ENCODE results near the gene MAPK11.

The MAPK11 gene

DNA sequence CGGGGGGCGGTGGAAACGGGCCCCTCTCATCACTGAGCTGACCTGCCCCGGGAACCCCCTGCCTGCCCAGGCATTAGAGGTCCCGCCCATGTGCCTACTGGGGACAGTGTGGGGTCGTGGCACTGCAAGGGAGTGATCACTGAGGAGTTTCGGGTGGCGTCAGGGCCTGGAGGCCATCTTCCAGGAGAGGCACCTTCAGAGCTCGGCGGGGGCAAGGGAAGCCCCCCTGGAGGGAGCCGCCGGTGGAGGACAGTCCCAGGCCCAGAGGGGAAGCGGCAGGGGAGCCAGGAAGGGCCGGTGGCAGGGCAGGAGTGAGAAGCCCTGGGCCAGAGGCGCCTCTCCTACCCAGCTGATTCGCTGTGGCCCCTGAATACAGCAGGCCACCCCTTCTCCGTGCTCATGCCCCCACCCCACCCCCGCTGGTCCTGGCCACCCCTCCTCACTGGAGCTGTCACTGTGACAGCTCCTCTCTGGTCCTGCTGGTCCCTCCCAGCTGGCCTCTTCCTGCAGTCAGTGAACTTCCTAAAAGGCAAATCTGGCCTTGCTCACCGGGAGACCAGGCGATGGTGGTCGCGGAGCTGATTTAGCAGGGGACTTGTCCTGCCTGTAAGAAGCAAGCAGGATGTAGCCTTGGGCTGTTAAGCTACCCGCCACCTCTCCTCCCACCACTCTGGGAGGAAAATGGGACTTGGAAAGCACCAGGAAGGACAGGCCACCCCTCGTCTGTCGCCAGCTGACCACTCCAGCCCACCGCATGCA, 2.0 kb upstream of the MAPK11 start:
- Histone ChIP-seq H3K4me3 (ENCODE audit: low read length) (no peak overlapping the region), H3K9me3 (ENCODE audit: insufficient read depth, low read length) (no peaks in the 10 kb centered on the region), H3K4me2 (ENCODE audit: low read length) (no peak overlapping the region), H3K79me2 (ENCODE audit: low read length) (no peaks in the 10 kb centered on the region), H4K20me1 (ENCODE audit: insufficient read depth, low read length) (peaks cover 6% of the 10 kb centered on the region; the same call in 1 of the 2 replicates), H3K27me3 (ENCODE audit: low read depth, low read length) (no peaks in the 10 kb centered on the region), H3K27ac (ENCODE audit: low read length) (no peak overlapping the region), H3K4me1 (ENCODE audit: low read length) (peaks cover 18% of the 10 kb centered on the region), H2AFZ (ENCODE audit: low read depth, low read length) (no peak overlapping the region), H3K36me3 (replicated peaks; ENCODE audit: low read depth, low read length) (peaks cover 10% of the 10 kb centered on the region), H3K9ac (ENCODE audit: low read length) (no peak overlapping the region)
- no peak for TF ChIP-seq EZH2phosphoT487 (IDR thresholded peaks at IDR 0.05; ENCODE audit: low read depth)
- TF ChIP-seq, protein P1, sequence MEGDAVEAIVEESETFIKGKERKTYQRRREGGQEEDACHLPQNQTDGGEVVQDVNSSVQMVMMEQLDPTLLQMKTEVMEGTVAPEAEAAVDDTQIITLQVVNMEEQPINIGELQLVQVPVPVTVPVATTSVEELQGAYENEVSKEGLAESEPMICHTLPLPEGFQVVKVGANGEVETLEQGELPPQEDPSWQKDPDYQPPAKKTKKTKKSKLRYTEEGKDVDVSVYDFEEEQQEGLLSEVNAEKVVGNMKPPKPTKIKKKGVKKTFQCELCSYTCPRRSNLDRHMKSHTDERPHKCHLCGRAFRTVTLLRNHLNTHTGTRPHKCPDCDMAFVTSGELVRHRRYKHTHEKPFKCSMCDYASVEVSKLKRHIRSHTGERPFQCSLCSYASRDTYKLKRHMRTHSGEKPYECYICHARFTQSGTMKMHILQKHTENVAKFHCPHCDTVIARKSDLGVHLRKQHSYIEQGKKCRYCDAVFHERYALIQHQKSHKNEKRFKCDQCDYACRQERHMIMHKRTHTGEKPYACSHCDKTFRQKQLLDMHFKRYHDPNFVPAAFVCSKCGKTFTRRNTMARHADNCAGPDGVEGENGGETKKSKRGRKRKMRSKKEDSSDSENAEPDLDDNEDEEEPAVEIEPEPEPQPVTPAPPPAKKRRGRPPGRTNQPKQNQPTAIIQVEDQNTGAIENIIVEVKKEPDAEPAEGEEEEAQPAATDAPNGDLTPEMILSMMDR (IDR thresholded peaks at IDR 0.05; ENCODE audit: low read depth, low read length), result no peak

DNA sequence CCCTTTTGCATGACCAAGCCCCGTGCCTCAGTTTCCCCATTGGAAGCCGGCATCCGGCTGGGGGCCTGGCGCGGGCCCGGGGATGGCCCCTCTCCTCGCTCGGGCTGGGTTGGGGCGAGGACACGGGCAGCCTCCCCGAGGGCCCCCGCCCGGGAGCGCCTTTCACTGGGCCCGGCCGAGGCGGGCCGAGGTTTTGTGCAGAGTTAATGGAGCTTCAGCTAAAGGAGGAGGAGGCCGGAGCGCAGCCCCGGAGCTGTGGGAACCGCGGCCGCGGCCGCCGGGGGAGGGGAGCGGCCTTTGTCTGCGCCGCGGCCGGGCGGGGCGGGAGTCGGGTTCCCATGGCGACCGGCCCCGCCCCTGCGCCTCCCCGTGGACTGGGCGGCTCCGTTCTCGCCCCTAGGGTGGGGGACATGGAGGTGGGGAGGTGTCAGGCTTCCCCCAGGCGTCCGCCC, 1.4 kb upstream of the MAPK11 start:
- Histone ChIP-seq H3K27me3 (ENCODE audit: low read depth, low read length) (no peaks in the 10 kb centered on the region), H3K27ac (ENCODE audit: low read length) (no peak overlapping the region), H3K79me2 (ENCODE audit: low read length) (no peaks in the 10 kb centered on the region), H3K4me1 (ENCODE audit: low read length) (peaks cover 16% of the 10 kb centered on the region), H3K9me3 (ENCODE audit: insufficient read depth, low read length) (no peaks in the 10 kb centered on the region), H3K4me3 (ENCODE audit: low read length) (peak overlapping the region; percentile 99), H2AFZ (ENCODE audit: low read depth, low read length) (no peak overlapping the region), H3K9ac (ENCODE audit: low read length) (no peak overlapping the region; the same call in 1 of the 2 replicates), H4K20me1 (ENCODE audit: insufficient read depth, low read length) (peaks cover 6% of the 10 kb centered on the region; the same call in 1 of the 2 replicates), H3K4me2 (ENCODE audit: low read length) (peak overlapping the region; percentile 98), H3K36me3 (replicated peaks; ENCODE audit: low read depth, low read length) (peaks cover 8% of the 10 kb centered on the region)
- TF ChIP-seq EZH2phosphoT487 (IDR thresholded peaks at IDR 0.05; ENCODE audit: low read depth), result no peak
- TF ChIP-seq, protein P1 (IDR thresholded peaks at IDR 0.05; ENCODE audit: low read depth, low read length), result no peak

DNA sequence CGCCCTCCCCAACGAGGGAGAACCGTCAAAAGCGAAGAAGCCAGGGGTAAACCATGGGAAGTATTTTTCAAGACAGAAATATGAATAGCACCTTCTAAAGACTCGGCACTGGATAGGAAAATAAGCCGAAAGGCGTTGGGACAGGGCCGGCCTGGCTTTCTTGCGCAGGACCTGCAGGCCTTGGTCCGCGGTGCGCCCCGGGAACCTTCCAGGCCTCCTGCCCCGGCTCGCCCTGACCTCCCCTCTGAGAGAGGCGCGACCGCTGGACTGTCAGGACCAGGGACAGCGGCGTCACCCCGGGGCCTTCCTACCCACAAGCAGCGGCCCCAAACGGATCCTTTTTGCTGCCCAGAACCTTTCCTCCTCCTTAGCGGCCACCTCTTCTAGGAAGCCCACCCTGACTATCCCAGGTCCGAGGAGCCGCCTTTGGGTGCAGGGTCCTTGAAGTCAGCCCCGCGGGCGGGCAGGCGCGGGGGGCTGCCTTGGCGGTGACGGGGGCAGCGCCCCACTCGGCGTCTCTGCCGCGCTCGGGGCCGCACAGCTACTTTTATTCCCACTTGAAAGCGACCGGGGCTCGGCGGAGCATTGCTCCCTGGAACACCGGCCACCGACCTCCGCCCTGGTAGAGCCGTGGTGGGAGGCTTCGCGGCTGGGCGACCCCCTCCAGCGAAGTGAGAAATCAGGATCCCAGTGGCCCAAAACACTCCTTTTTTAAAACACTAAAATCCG, 650 bp upstream of the MAPK11 start:
- Histone ChIP-seq H3K9ac (ENCODE audit: low read length) (peak overlapping the region; percentile 86), H3K27ac (ENCODE audit: low read length) (peak overlapping the region; percentile 56), H3K9me3 (ENCODE audit: insufficient read depth, low read length) (no peaks in the 10 kb centered on the region), H3K4me2 (ENCODE audit: low read length) (peak overlapping the region; percentile 98), H3K27me3 (ENCODE audit: low read depth, low read length) (no peaks in the 10 kb centered on the region), H3K36me3 (replicated peaks; ENCODE audit: low read depth, low read length) (peaks cover 7% of the 10 kb centered on the region), H2AFZ (ENCODE audit: low read depth, low read length) (peak overlapping the region; percentile 70; the same call in 1 of the 2 replicates), H3K4me1 (ENCODE audit: low read length) (peaks cover 13% of the 10 kb centered on the region), H3K4me3 (ENCODE audit: low read length) (peak overlapping the region; percentile 99), H4K20me1 (ENCODE audit: insufficient read depth, low read length) (peaks cover 3% of the 10 kb centered on the region; the same call in 1 of the 2 replicates), H3K79me2 (ENCODE audit: low read length) (no peaks in the 10 kb centered on the region)
- TF ChIP-seq EZH2phosphoT487 (IDR thresholded peaks at IDR 0.05; ENCODE audit: low read depth), result no peak
- TF ChIP-seq, protein P1 (IDR thresholded peaks at IDR 0.05; ENCODE audit: low read depth, low read length), result no peak

DNA sequence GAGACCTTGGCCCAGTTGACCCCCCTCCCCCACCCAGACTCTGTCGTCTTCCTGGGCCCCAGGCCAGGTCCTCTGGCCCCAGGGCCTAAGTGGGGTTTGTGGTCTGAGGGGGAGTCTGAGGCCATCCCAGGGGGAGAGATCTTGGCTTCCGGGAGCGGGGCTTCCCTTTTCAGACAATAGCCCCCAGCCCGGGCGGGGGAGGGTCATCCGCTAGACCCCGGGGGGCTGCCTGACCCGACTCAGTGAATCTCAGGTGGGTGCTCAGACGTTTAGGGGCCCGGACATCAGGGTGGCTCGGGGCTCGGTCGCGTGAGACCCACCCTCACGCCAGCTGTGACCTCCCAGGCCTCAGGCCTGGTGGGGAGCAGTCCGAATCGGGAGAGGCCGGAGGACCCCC, 609 bp downstream of the MAPK11 start:
- Histone ChIP-seq H3K79me2 (ENCODE audit: low read length) (no peaks in the 10 kb centered on the region), H3K9me3 (ENCODE audit: insufficient read depth, low read length) (no peaks in the 10 kb centered on the region), H3K4me3 (ENCODE audit: low read length) (peak overlapping the region; percentile 99), H2AFZ (ENCODE audit: low read depth, low read length) (no peak overlapping the region), H3K27ac (ENCODE audit: low read length) (peak overlapping the region; percentile 42), H3K4me1 (ENCODE audit: low read length) (peaks cover 15% of the 10 kb centered on the region), H3K9ac (ENCODE audit: low read length) (peak overlapping the region; percentile 82), H4K20me1 (ENCODE audit: insufficient read depth, low read length) (no peaks in the 10 kb centered on the region), H3K36me3 (replicated peaks; ENCODE audit: low read depth, low read length) (no peaks in the 10 kb centered on the region), H3K27me3 (ENCODE audit: low read depth, low read length) (no peaks in the 10 kb centered on the region), H3K4me2 (ENCODE audit: low read length) (peak overlapping the region; percentile 90)
- no peak for TF ChIP-seq EZH2phosphoT487 (IDR thresholded peaks at IDR 0.05; ENCODE audit: low read depth)
- TF ChIP-seq, protein P1 (IDR thresholded peaks at IDR 0.05; ENCODE audit: low read depth, low read length), result no peak

Data from OCI-LY3 (cell line).